Islet precursor cell (in vitro differentiated cells): ENCODE measurements around the gene OR1F1.
A peak's percentile ranks its signal among the peaks of the same experiment; 100 is the strongest.

Experiments used
- DNase-seq: peaks from one replicate; pipeline ENCODE4 v3.0.0-alpha.2; 2018

OR1F1 gene

GRCh38 chr16:3207086-3207953 lies 19.3 kb downstream of the OR1F1 start:
- DNase-seq: no peak

- no peak for DNase-seq
Measured at GRCh38 chr16:3212006-3212405, 24.0 kb downstream of the OR1F1 start.

DNA sequence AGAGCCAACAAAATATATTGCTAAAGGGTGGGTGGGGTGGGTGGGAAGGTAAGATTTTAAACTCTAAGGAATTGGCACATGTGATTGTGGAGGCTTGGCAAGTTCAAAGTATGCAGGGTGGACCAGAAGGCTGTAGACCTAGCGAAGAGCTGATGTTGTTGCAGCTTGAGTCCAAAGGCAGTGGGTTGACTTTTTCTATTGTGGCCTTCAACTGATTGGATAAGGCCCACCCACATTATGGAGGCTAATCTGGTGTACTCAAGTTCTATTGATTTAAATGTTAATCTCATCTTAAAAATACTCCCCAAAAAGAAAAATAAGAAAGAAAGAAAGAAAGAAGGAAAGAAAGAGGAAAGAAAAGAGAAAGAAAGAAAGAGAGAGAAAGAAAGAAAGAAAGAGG lies 24.6 kb downstream of the OR1F1 start:
- no peak for DNase-seq

DNA sequence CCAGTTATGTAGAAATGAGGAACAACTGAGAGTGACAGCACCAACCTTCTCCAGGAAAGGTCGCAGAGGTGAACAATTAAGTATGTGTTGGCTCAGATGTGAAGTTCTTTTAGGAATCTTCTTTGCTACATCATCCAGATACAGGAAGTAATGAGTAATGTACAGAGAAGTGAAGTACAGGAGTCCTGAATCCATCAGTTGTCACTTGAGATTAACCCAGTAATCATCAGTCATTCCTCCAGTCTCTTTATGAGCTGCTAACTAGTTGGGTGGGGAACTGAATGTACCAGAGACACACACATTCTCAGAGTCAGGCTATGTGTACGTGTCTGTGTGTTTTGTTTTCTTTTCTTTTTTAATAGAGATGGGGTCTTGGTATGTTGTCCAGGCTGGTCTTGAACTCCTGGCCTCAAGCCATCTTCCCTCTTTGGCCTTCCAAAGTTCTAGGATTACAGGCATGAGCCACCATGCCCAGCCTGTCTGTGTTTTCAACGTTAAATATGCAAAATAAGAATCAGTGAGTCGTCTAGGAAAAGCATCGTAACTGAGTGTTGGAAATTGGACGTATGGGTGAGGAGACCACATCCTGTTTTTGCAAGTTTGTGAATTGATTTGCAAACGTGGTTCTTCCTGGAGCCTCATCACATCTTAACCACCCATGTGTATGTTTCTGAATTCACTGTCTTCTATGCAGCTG lies 27.0 kb downstream of the OR1F1 start:
- no peak for DNase-seq

DNA sequence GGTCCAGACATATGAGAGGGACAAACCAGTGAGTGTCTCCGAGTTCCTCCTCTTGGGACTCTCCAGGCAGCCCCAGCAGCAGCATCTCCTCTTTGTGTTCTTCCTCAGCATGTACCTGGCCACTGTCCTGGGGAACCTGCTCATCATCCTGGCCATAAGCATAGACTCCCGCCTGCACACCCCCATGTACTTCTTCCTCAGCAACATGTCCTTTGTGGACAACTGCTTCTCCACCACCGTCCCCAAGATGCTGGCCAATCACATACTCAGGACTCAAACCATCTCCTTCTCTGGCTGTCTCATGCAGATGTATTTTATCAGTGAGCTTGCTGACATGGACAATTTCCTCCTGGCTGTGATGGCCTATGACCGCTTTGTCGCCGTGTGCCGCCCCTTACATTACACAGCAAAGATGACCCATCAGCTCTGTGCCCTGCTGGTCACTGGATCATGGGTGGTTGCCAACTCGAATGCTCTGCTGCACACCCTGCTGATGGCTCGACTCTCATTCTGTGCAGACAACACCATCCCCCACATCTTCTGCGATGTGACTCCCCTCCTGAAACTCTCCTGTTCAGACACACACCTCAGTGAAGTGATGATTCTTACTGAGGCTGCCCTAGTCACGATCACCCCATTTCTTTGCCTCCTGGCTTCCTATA lies 27.7 kb downstream of the OR1F1 start:
- no peak for DNase-seq

DNA sequence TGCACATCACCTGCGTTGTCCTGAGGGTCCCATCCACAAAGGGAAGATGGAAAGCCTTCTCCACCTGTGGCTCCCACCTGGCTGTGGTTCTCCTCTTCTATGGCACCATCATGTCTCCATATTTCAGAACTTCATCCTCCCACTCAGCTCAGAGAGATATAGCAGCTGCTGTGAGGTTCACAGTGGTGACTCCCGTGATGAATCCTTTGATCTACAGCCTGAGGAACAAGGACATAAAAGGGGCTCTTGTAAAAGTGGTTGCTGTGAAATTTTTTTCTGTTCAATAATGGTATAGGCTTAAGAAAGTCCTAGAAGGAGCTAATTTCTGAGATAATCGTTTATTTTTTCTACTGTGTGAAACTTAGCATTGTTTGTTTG lies 28.2 kb downstream of the OR1F1 start:
- DNase-seq: no peak

DNA sequence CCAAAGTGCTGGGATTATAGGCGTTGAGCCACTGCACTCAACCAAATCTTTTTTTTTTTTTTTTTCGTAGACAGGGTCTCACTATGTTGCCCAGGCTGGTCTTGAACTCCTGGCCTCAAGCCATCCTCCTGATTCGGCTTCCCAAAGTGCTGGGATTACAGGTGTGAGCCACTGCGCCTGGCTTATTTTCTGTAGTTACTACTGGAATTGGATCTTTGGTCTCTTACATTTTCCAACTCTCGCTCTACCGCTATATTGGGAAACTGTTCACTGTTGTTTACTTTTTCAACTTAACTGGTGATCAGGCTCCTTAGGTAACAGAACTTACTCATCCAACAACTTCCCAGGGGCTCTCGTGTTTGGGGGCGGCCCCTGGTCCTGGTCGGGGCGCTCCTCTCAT lies 32.8 kb downstream of the OR1F1 start:
- no peak for DNase-seq

- DNase-seq: no peak
Measured at GRCh38 chr16:3223913-3224515, 36.0 kb downstream of the OR1F1 start.

DNA sequence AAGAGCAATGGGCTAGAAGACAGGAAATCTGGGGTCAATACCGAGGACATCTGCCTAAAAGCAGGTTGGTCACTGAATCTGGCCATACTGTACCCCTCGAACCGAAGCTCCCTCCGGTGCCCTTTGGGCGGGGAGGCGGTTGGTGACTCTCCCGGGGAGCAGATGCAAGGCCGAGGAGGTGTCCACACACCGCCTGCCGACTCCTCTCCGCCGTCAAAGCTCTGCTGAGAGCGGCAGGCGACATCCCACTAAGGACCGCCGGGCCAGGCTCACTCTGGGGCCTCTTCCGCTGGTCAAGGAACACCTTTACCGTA lies 46.5 kb downstream of the OR1F1 start:
- DNase-seq: no peak

DNA sequence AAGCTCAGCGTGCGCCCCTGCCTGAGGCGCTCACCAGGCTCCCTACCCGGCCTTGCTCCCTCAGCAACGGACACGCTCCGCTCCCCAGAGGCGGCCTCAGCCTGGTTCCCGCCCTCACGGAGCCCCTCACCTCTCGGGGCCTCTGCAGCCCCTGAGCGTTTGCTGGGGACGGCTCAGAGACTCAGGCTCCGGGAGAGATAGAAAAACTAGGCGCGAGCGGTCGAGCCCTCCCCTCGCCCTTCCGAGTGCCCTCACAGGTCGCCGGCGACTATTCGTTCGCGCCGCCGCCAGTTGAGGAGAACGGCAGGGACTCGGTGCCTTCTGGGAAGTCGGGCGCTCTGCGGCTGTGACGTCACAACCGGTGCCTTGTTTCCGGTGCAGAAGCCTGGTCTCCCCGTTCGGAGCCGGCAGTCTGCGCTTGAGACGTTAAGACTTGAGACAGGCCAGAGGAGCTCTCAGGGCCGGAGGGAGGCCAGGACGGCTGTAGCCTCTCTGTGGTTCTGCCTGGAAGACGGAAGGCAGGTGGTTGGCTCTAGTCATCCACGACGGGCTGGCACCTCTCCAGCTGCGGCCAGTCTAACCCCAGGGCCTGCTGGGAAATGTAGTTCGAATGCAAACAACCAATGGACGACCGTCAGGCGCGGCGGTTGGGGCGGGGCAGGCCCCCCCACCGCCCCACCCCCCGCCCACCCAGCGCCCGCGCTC lies 47.0 kb downstream of the OR1F1 start, which contains the start of gene ZNF200:
ZNF200 (minus strand) TSS at position 302 of the 705 bp plus-strand sequence. CDS start 1,403 bp downstream, outside the sequence.
- peak; percentile 97 for DNase-seq

- no peak for DNase-seq
Measured at GRCh38 chr16:3235856-3236669, 48.1 kb downstream of the OR1F1 start.

GRCh38 chr16:3241761-3242160 lies 53.8 kb downstream of the OR1F1 start:
- DNase-seq: no peak

DNA sequence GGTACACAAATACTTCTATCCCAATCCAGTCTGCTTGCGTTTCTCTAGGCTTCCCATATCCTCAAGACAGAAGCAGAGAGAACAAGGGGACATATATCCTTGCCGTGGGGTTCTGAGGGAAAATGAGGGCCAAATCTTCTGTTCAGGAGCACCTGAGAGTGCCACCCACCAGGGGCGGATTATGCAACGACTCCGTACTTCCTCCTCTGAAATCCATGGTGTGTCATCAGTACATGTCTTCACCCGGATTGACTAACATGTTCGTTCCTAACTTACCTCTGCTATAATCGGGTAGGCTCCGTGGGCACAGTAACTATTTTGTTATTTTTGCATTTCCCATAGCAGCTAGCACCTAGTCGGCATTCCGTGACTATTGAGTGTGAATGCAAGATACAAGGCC lies 54.7 kb downstream of the OR1F1 start:
- DNase-seq: no peak

DNA sequence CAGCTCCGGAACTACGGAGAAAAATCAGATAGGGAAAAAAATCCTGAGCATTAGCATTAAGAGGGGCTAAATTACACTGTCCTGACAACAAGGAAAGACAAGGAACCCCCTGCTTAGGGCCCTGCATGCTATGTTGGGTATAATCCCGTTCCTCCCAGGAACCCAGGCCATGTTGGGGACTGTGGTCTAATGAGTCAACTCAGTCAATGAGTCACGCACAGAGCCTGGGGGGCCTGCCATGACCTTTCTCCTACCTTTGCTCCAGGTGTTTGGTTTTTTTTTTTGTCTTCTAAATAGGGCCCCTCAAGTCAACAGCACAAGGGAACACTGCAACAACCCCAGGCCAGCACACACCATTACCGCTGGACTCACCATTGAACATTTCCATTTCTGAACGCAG lies 55.9 kb downstream of the OR1F1 start:
- DNase-seq: no peak

GRCh38 chr16:3246002-3246401 lies 58.0 kb downstream of the OR1F1 start:
- DNase-seq: no peak

DNA sequence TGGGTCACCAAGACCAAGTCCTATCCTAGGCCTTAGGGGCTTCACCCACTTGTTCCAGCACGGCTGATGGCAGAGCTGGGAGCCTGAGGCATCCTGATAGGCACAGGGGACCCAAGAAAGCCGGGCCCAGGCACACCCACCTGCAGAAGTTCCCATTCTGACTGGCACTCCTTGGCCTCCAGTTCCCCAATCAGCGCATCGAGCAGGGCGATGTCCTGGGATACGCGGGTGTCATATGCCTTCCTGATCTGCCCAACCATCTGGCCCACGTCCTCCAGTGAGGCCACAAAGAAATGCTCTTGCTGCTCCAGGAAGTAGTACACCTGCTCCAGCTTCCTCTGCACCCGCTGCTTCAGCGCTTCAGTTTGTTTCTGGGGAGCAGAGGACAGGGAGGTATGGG lies 58.9 kb downstream of the OR1F1 start:
- no peak for DNase-seq

- DNase-seq: no peak
Measured at GRCh38 chr16:3248596-3248995, 60.6 kb downstream of the OR1F1 start.

GRCh38 chr16:3249020-3249419 lies 61.0 kb downstream of the OR1F1 start:
- no peak for DNase-seq

- DNase-seq: no peak
Measured at GRCh38 chr16:3249451-3249850, 61.4 kb downstream of the OR1F1 start.

- no peak for DNase-seq
Measured at GRCh38 chr16:3252967-3253366, 65.0 kb downstream of the OR1F1 start.

DNA sequence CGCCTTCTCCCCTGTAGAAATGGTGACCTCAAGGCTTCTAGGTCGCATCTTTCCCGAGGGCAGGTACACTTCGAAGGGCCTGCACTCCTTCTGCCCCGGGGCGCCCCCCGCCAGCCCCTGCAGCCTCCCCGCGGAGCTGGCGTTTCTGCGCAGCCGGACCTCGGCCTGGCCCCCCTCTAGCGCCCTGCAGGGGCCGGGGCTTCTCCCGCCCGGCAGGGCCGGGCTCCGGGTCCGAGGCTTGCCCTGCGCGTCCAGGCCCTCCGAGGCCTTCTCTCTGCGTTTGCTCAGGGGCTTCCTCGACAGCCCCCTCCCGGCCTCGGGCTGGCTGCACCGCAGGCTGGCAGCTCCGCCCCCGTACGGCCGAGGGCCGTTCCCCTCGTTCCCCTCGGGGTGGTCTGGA lies 66.3 kb downstream of the OR1F1 start:
- DNase-seq: no peak
